Ramos (cell line): ENCODE data around the gene ITSN1.
"Not testable (repeated sequence)": the region's sequence is repeated elsewhere in the genome, so short reads cannot be mapped to it uniquely, and the experiment has no call there.

Experiments used
- in situ Hi-C: fragments of 300-500 bp; cut with MboI; formaldehyde crosslinking; loops from one replicate; pipeline ENCODE4 v1.14.3; 2022; ENCODE audit warnings: low sequenced_read_pairs; ENCODE audit not compliant: unreplicated experiment

ITSN1 gene

GRCh38 chr21:33902349-33902748 lies 260.0 kb downstream of the ITSN1 start:
- in situ Hi-C loops: loop anchor here (25.0 kb wide), 1 partner anchor 335 kb away; no protein-coding TSS in a partner anchor

GRCh38 chr21:33904041-33904440 lies 261.7 kb downstream of the ITSN1 start:
- in situ Hi-C loops: loop anchor here (25.0 kb wide), 1 partner anchor 333 kb away; no protein-coding TSS in a partner anchor

DNA sequence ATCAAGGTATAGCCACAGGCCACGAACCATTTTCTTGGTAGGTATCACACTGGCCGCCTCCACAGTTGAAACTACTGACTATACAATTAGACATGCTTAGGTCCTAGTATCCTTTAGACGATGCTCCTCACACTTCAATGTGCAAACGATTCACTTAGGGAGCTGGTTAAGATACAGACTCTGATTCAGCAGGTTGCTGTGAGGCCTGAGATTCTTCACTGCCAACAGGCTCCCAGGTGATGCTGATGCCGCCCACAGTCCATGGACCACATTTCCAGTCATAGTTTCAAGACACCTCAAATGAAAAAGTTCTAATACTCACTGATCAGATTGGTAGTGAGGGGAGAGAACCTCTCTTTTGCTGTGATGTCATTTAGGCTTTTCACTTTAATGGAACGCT lies 266.5 kb downstream of the ITSN1 start:
- in situ Hi-C loops: loop anchor here (25.0 kb wide), 1 partner anchor 329 kb away; no protein-coding TSS in a partner anchor

GRCh38 chr21:33909756-33910155 lies 267.5 kb downstream of the ITSN1 start:
- in situ Hi-C loops: loop anchor here (25.0 kb wide), 1 partner anchor 328 kb away; no protein-coding TSS in a partner anchor

- in situ Hi-C loops: loop anchor here (25.0 kb wide), 1 partner anchor 323 kb away; no protein-coding TSS in a partner anchor
Observed at GRCh38 chr21:33914188-33914587, 271.9 kb downstream of the ITSN1 start.

DNA sequence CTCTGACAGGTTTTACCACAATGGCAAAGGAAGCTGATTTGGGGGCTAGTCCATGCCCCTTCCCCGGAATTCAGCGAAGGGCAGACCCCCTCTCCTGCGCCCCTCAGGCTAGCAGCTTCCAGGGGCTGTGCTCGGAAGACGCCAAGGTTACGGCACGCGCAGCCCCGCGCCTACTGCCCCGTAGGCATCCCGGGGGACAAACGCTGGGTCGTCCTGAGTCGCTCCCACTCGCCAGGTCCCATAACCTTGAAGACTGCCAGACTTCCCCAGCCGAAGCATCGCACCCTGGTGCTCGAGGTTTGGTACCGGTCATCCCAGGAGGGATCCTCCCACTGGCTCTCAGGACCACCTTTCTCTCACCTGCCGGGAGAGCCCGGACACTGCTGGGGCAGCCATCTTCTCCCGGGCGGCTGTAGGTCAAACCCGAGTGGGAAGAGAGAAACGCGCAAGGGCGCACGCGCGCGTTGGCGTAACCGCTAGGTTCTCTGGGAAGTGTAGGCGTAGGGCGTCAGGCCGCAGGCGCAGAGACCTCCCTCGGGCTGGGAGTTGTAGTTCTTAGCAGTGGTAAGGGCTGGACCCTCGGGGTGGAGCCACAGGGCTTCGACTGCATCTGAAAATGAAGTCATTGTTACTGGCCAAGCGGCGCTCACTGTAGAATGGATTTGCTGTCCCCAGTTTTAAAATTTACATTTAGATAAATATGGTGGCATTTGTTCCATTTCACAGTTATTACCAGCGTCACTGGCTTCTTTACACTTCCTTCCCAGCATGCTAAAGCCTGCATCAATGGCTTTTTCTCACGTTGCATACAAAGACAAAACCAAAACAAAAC lies 273.3 kb downstream of the ITSN1 start, which contains the start of gene ATP5PO:
TSS of gene ATP5PO (minus strand) at position 437 of the 832 bp plus-strand sequence. CDS start at position 396, 41 bp downstream.
- in situ Hi-C loops: loop anchor here (25.0 kb wide), 1 partner anchor 322 kb away; no protein-coding TSS in a partner anchor

DNA sequence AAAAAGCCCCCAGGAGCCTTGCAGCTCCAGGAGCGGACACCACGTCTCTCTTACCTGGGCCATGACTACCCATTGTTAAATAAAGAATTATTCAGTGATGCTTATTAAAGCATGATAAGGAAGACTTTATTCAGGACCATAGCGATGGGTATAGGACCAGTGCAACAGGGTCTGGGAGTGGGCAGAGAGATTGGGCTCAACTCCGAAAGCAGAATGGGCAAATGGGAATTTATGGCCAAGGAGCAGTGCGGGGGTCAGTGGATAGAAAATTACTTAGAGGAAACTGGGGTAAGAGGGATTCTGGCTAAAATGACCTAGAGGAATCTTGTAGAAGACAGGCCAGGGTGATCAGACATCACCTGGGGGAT lies 273.9 kb downstream of the ITSN1 start:
- in situ Hi-C loops: loop anchor here (25.0 kb wide), 1 partner anchor 321 kb away; no protein-coding TSS in a partner anchor

- in situ Hi-C loops: loop anchor here (25.0 kb wide), 1 partner anchor 320 kb away; no protein-coding TSS in a partner anchor
Observed at GRCh38 chr21:33917421-33917820, 275.1 kb downstream of the ITSN1 start.

DNA sequence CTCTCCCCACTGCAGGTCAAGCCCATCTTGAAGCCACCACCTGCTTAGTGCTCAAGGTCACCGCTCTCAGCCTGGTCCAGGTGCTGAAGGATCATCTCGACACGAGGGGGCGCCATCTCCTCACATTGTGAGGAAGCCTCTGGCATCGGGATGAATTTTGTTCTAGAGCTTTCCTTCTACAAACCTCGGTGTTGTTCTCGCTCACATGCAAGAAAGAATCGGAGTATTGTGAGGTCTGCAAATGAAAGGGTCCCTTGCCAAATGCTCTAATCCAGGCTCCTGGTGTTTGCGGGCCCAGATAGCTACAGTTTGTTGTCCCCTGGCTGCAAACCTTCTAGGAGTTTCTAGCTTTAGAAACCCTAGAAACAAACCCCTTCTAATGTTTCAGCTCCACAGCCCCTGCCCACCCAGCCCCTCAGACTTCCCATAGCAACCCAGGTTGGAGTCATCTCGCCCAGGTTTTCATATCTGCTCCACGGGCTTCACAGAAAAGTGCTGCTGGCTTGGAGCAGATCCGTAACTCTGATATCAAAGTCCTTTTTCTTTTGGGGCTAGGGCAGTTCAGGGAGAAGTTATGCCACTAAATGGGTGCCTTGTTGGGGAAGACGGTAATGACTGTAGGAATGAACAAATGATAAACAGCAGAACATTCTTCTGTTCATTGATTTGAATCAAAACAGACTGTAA lies 281.9 kb downstream of the ITSN1 start:
- in situ Hi-C loops: loop anchor here (10.0 to 25.0 kb wide), 2 partner anchors 313 to 711 kb away; no protein-coding TSS in a partner anchor

DNA sequence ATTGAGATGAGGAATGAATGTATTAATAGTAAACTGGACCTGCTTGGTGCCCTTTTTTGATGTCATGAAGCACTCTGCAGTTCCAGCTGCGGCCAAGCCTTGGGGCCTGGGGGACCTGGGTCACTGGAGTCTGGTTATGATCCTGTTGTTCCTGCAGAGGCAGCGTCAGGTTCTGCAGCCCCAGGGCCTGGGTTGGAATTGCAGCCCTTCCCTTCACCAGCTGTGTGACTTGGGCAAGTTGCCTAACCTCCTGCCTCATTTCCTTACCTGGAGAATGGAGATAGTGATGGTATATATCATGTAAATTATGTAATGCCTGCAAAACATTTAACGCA lies 282.4 kb downstream of the ITSN1 start:
- in situ Hi-C loops: loop anchor here (10.0 to 25.0 kb wide), 2 partner anchors 313 to 710 kb away; no protein-coding TSS in a partner anchor

GRCh38 chr21:33926248-33926647 lies 283.9 kb downstream of the ITSN1 start:
- in situ Hi-C loops: loop anchor here (10.0 kb wide), 1 partner anchor 709 kb away; no protein-coding TSS in a partner anchor

GRCh38 chr21:33931052-33931798 lies 288.9 kb downstream of the ITSN1 start:
- in situ Hi-C loops: not testable (repeated sequence)

DNA sequence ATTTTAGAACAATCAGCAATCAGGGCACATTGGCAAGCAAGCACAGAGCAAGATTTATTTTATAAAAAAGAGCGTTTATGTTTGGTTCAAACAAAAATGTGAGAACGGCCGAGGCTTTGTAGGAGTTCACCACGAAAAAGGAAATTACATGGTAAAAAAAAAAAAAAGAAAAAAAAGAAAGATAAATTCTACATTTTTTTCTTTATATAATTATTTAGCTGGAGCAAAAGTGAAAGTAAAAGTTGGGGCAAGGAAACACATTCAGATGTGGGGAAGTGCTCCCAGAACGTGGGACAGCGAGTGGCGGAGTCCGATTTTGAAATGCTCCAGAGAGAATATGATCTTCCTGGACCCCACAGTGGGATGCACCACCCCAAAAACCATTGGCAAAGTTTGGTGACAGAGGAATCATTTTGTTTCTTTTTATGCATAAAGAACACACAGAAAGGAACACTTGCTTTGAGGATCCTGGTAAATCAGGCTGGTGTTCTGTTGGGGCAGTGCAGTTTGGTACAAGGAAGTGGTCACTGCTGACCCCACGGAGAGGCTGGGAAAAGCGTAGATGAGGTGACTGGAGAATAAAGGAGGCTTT lies 289.6 kb downstream of the ITSN1 start:
- in situ Hi-C loops: no loop called here

- in situ Hi-C loops: no loop called here
Observed at GRCh38 chr21:33932731-33933130, 290.4 kb downstream of the ITSN1 start.

DNA sequence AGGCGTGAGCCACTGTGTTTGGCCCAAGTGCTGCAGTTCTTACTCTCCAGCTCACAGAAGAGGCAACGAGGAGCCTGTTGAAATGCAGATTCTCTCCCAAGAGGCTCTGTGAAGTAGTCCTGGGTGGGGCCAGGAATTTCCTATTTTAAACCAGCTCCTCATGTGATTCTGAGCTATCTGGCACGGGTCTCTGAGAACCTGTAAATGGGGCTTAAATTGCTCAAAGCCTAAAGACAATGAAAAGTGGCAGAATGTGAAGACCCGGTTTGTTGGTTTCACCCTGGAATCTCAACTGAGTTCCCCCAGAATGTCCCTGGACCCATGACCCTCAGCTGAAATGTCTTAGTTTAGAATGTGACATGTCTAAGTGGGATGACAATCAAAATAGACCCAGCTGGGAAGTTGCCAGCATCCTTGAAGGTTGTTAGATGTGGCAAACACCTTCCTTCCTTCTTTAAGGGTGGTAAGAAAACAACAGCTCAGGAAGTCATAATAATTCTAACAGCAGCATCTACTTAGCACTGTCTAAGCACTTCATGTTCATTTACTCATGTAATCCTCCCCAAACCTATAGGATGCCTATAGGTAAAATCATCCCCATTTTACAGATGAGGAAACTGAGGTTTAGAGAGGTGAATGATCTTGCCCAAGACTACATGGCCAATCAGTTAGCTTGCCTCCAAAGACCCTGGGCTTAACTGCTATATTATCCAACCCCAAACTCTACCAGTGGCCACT lies 294.2 kb downstream of the ITSN1 start:
- in situ Hi-C loops: no loop called here

- in situ Hi-C loops: no loop called here
Observed at GRCh38 chr21:33937146-33937545, 294.8 kb downstream of the ITSN1 start.

DNA sequence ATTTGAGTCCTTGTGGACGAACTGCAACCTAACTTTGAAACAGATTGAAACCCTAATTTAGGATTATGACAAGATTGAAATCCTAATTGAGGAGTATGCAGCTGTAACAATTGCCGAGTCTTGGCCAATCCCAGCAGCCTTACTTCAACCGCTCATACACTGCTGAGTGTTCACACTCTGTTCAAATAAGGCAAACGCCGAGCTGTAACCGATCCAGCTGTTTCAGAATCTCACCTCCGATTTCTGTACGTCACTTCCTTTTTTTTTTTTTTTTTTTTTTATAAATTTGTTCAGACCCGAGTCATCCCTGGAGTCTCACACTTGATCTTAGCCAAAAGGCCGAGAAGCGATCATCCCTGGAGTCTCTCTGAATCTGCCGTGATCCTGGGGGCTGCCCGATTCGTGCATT lies 295.6 kb downstream of the ITSN1 start:
- in situ Hi-C loops: no loop called here

- in situ Hi-C loops: no loop called here
Observed at GRCh38 chr21:33938381-33938780, 296.1 kb downstream of the ITSN1 start.

GRCh38 chr21:33939226-33939625 lies 296.9 kb downstream of the ITSN1 start:
- in situ Hi-C loops: no loop called here
